Measurements from ENCODE around the gene CC2D1A. TPM values are rescaled to one million over a fixed set of nuclear protein-coding genes. Genes with fewer than 3 reads are reported as not detected.

The CC2D1A gene
- total RNA-seq, 2 donors from 2014 or later: 29.5 to 38.7 TPM

GRCh38 chr19:13954185-13954584 is 48.2 kb downstream of the CC2D1A start:
- H3K36me3 ChIP-seq: peaks cover 30% of the 10 kb centered on the region
- ATAC-seq (ENCODE audit: insufficient number of reproducible peaks, low FRiP score, low read depth) (no peak), DNase-seq (ENCODE audit: low spot score) (no peak)
- H3K4me3 ChIP-seq: no peak overlapping the region
- TF ChIP-seq CTCF (IDR thresholded peaks at IDR 0.05): no peak
- H3K4me1 ChIP-seq (ENCODE audit: control insufficient read depth in 1 of 2, low read depth in 2 of 2): peaks cover 0 to 13% of the 10 kb centered on the region in 2 donors
- no peaks in the 10 kb centered on the region for H3K27me3 ChIP-seq (replicated peaks; ENCODE audit: insufficient read depth)
- no peak overlapping the region for H3K27ac ChIP-seq
- H3K9me3 ChIP-seq: no peaks in the 10 kb centered on the region

- Histone ChIP-seq H3K27me3 (replicated peaks; ENCODE audit: insufficient read depth) (no peaks in the 10 kb centered on the region), H3K27ac (no peak overlapping the region), H3K4me1 (ENCODE audit: control insufficient read depth in 1 of 2, low read depth in 2 of 2) (peaks cover 0 to 13% of the 10 kb centered on the region in 2 donors), H3K9me3 (no peaks in the 10 kb centered on the region), H3K36me3 (peaks cover 45% of the 10 kb centered on the region), H3K4me3 (no peak overlapping the region)
- DNase-seq (ENCODE audit: low spot score) (no peak), ATAC-seq (ENCODE audit: insufficient number of reproducible peaks, low FRiP score, low read depth) (no peak)
- TF ChIP-seq CTCF (IDR thresholded peaks at IDR 0.05): no peak
These were observed 49.8 kb downstream of the CC2D1A start for GRCh38 chr19:13955662-13956364.

- ATAC-seq (ENCODE audit: insufficient number of reproducible peaks, low FRiP score, low read depth) (no peak), DNase-seq (ENCODE audit: low spot score) (no peak)
- TF ChIP-seq CTCF (IDR thresholded peaks at IDR 0.05): no peak
- Histone ChIP-seq H3K4me3 (no peak overlapping the region), H3K27me3 (replicated peaks; ENCODE audit: insufficient read depth) (no peaks in the 10 kb centered on the region), H3K4me1 (ENCODE audit: control insufficient read depth in 1 of 2, low read depth in 2 of 2) (peaks cover 0 to 13% of the 10 kb centered on the region in 2 donors), H3K36me3 (peaks cover 46% of the 10 kb centered on the region), H3K27ac (no peak overlapping the region), H3K9me3 (no peaks in the 10 kb centered on the region)
These were observed 50.4 kb downstream of the CC2D1A start for GRCh38 chr19:13956365-13956744.

- Histone ChIP-seq H3K36me3 (peaks cover 46% of the 10 kb centered on the region), H3K9me3 (no peaks in the 10 kb centered on the region), H3K27ac (no peak overlapping the region), H3K4me3 (no peak overlapping the region), H3K27me3 (replicated peaks; ENCODE audit: insufficient read depth) (no peaks in the 10 kb centered on the region), H3K4me1 (ENCODE audit: control insufficient read depth in 1 of 2, low read depth in 2 of 2) (peaks cover 0 to 13% of the 10 kb centered on the region in 2 donors)
- no peak for TF ChIP-seq CTCF (IDR thresholded peaks at IDR 0.05)
- ATAC-seq (ENCODE audit: insufficient number of reproducible peaks, low FRiP score, low read depth): no peak
- no peak for DNase-seq (ENCODE audit: low spot score)
These were observed 51.0 kb downstream of the CC2D1A start for GRCh38 chr19:13957051-13957450.

GRCh38 chr19:13958043-13958442 is 52.0 kb downstream of the CC2D1A start:
- ATAC-seq (ENCODE audit: insufficient number of reproducible peaks, low FRiP score, low read depth): no peak
- Histone ChIP-seq H3K9me3 (no peaks in the 10 kb centered on the region), H3K27me3 (replicated peaks; ENCODE audit: insufficient read depth) (no peaks in the 10 kb centered on the region), H3K4me1 (ENCODE audit: control insufficient read depth in 1 of 2, low read depth in 2 of 2) (peaks cover 0 to 11% of the 10 kb centered on the region in 2 donors), H3K36me3 (peaks cover 46% of the 10 kb centered on the region), H3K4me3 (no peak overlapping the region), H3K27ac (no peak overlapping the region)
- TF ChIP-seq CTCF (IDR thresholded peaks at IDR 0.05): no peak
- DNase-seq (ENCODE audit: low spot score): no peak

Measured in thoracic aorta (tissue), 2 donors.